ENCODE measurements around the gene STEEP1.

STEEP1 gene

DNA sequence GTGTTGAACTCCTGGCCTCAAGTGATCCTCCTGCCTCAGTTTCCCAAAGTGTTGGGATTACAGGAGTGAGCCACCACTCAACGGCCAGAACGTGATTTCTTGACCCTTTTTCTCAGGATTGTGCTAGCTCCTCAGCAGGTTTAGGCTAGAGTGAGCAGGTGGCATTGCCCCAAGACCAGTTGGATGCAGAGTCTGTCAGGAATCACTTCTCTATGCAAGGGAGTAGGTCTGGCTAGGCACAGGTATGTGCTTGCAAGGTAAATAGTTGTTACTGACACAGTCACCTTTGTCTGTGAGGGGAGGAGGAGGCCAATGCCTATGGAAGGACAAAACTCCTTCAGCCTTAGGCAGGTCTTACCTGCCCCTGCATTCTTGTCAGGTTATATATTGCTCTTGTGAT lies 72.7 kb downstream of the STEEP1 start:
- Histone ChIP-seq H3K9me2 (replicated peaks; ENCODE audit: low read depth, low read length) (no peaks in the 10 kb centered on the region), H4K20me1 (ENCODE audit: insufficient read depth, low read length, poor library complexity, severe bottlenecking) (no peaks in the 10 kb centered on the region), H3K4me2 (ENCODE audit: low read depth, low read length, poor library complexity, severe bottlenecking) (no peak overlapping the region), H3F3A (ENCODE audit: low read depth) (no peaks in the 10 kb centered on the region), H3K9ac (ENCODE audit: low read depth, low read length, poor library complexity, severe bottlenecking) (no peak overlapping the region), H3K79me2 (ENCODE audit: insufficient read depth, low read length) (no peaks in the 10 kb centered on the region), H3K36me3 (ENCODE audit: insufficient read depth, low read length) (no peaks in the 10 kb centered on the region), H3K9me3 (ENCODE audit: insufficient read depth, low read depth, low read length) (no peaks in the 10 kb centered on the region), H3K27me3 (ENCODE audit: insufficient read depth, low read length, poor library complexity, severe bottlenecking) (no peaks in the 10 kb centered on the region), H3K4me3 (ENCODE audit: low read length, poor library complexity, severe bottlenecking) (no peak overlapping the region), H2AFZ (ENCODE audit: low read length) (no peak overlapping the region), H3K4me1 (ENCODE audit: insufficient read depth, low read length, poor library complexity, severe bottlenecking) (peaks cover 16% of the 10 kb centered on the region)
- TF ChIP-seq EZH2phosphoT487 (IDR thresholded peaks at IDR 0.05; ENCODE audit: borderline replicate concordance) (no peak), CTCF (conservative IDR thresholded peaks at IDR 0.05; ENCODE audit: low read length) (no peak)

DNA sequence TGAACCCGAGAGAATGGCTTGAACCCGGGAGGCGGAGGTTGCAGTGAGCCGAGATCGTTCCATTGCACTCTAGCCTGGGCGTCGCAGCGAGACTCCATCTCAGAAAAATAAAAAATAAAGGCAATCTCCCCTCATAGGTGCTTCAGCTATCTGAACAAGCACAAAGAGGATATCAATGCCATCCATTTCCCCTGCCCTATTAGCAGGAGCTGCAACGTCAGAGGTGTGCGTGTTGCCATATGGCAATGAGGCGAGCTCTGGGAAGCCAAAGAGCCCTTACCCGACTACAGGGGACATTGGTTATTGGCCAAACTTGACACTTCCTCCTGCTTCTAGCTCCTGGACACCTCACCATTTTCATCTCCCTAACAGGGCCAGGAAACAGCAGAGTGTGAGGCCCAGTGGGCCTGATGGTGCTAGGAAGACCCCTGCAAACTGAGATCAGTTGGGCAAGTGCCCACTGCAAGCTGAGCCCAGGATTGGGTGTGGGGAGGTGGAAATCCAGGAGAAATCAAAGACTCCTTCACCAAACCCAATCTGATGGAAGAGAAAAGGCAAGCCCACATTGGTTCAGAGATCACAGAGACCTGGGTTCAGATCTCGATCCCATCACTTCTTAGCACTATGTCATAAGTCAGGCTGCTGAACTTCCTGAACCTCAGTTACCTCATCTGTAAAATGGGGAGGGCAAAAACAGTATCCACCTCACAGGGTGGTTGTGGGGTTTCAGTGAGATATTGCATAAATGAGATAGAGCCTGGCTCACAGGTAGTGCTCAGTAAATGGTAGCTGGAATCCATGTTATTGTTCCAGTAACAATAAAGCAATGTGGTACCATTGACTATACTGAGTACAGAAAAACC lies 75.8 kb downstream of the STEEP1 start:
- H3K79me2 ChIP-seq (ENCODE audit: insufficient read depth, low read length) = no peaks in the 10 kb centered on the region
- H3K36me3 ChIP-seq (ENCODE audit: insufficient read depth, low read length) = no peaks in the 10 kb centered on the region
- no peaks in the 10 kb centered on the region for H3K27me3 ChIP-seq (ENCODE audit: insufficient read depth, low read length, poor library complexity, severe bottlenecking)
- TF ChIP-seq EZH2phosphoT487 (IDR thresholded peaks at IDR 0.05; ENCODE audit: borderline replicate concordance) = no peak
- no peak for TF ChIP-seq CTCF (conservative IDR thresholded peaks at IDR 0.05; ENCODE audit: low read length)
- no peaks in the 10 kb centered on the region for H3K9me2 ChIP-seq (replicated peaks; ENCODE audit: low read depth, low read length)
- no peaks in the 10 kb centered on the region for H3K4me1 ChIP-seq (ENCODE audit: insufficient read depth, low read length, poor library complexity, severe bottlenecking)
- H3K4me2 ChIP-seq (ENCODE audit: low read depth, low read length, poor library complexity, severe bottlenecking) = no peak overlapping the region
- H3F3A ChIP-seq (ENCODE audit: low read depth) = no peaks in the 10 kb centered on the region
- no peak overlapping the region for H3K9ac ChIP-seq (ENCODE audit: low read depth, low read length, poor library complexity, severe bottlenecking)
- no peaks in the 10 kb centered on the region for H3K9me3 ChIP-seq (ENCODE audit: insufficient read depth, low read depth, low read length)
- no peak overlapping the region for H3K4me3 ChIP-seq (ENCODE audit: low read length, poor library complexity, severe bottlenecking)
- no peak overlapping the region for H2AFZ ChIP-seq (ENCODE audit: low read length)
- H4K20me1 ChIP-seq (ENCODE audit: insufficient read depth, low read length, poor library complexity, severe bottlenecking) = no peaks in the 10 kb centered on the region

- H4K20me1 ChIP-seq (ENCODE audit: insufficient read depth, low read length, poor library complexity, severe bottlenecking) = no peaks in the 10 kb centered on the region
- no peaks in the 10 kb centered on the region for H3K4me1 ChIP-seq (ENCODE audit: insufficient read depth, low read length, poor library complexity, severe bottlenecking)
- no peak overlapping the region for H2AFZ ChIP-seq (ENCODE audit: low read length)
- no peak overlapping the region for H3K9ac ChIP-seq (ENCODE audit: low read depth, low read length, poor library complexity, severe bottlenecking)
- TF ChIP-seq EZH2phosphoT487 (IDR thresholded peaks at IDR 0.05; ENCODE audit: borderline replicate concordance) (no peak), CTCF (conservative IDR thresholded peaks at IDR 0.05; ENCODE audit: low read length) (peak; percentile 61)
- H3K9me3 ChIP-seq (ENCODE audit: insufficient read depth, low read depth, low read length) = no peaks in the 10 kb centered on the region
- no peaks in the 10 kb centered on the region for H3K27me3 ChIP-seq (ENCODE audit: insufficient read depth, low read length, poor library complexity, severe bottlenecking)
- H3K79me2 ChIP-seq (ENCODE audit: insufficient read depth, low read length) = no peaks in the 10 kb centered on the region
- H3K4me2 ChIP-seq (ENCODE audit: low read depth, low read length, poor library complexity, severe bottlenecking) = no peak overlapping the region
- no peaks in the 10 kb centered on the region for H3F3A ChIP-seq (ENCODE audit: low read depth)
- no peaks in the 10 kb centered on the region for H3K9me2 ChIP-seq (replicated peaks; ENCODE audit: low read depth, low read length)
- H3K4me3 ChIP-seq (ENCODE audit: low read length, poor library complexity, severe bottlenecking) = no peak overlapping the region
- no peaks in the 10 kb centered on the region for H3K36me3 ChIP-seq (ENCODE audit: insufficient read depth, low read length)
These were observed 76.5 kb downstream of the STEEP1 start for GRCh38 chrX:119488749-119489148.
